Tibial artery (tissue), 4 donors: ENCODE measurements around the gene DDI2.

Experiments used
- DNase-seq, 2 donors: peaks; one replicate each; pipeline ENCODE4 v3.0.0-alpha.2; 2019
- H3K27ac ChIP-seq, 2 donors: fragments of 200-600 bp; sonication (generic) in 1 of 2; 1 replicate in 1 of 2; 2 replicates in 1 of 2; pipeline ENCODE4 v1.5.1; 2018 to 2019; ENCODE audit warnings: mild to moderate bottlenecking in 1 of 2
- H3K27me3 ChIP-seq, 2 donors: fragments of 200-600 bp; sonication (generic) in 1 of 2; one replicate each; pipeline versions ENCODE4 v1.5.1 to v1.6.0; 2016 to 2019
- H3K36me3 ChIP-seq, 3 donors: fragments of 200-600 bp; sonication (generic) in 2 of 3; one replicate each; pipeline ENCODE4 v1.5.1; 2016 to 2019; ENCODE audit warnings: mild to moderate bottlenecking in 2 of 3
- H3K4me1 ChIP-seq, 4 donors: fragments of 200-600 bp; sonication (generic) in 2 of 4; 1 replicate in 3 of 4; 2 replicates in 1 of 4; pipeline ENCODE4 v1.5.1; 2016 to 2019
- H3K4me3 ChIP-seq, 2 donors: fragments of 200-600 bp; sonication (generic) in 1 of 2; 1 replicate in 1 of 2; 2 replicates in 1 of 2; pipeline ENCODE4 v1.5.1; 2018 to 2019; ENCODE audit warnings: mild to moderate bottlenecking in 2 of 2
- H3K9me3 ChIP-seq, 3 donors: fragments of 200-600 bp; sonication (generic) in 1 of 3; one replicate each; pipeline ENCODE4 v1.5.1; 2016 to 2019
- CTCF ChIP-seq, 2 experiments: fragments of 200-600 bp in 1 of 2; fragments of 450-650 bp in 1 of 2; IDR thresholded peaks; one replicate each; pipeline ENCODE4 v1.5.1; 2017 to 2019; ENCODE audit warnings: antibody characterized with exemption in 2 of 2, mild to moderate bottlenecking in 1 of 2, moderate library complexity in 1 of 2
- intact Hi-C: fragments of 100-400 bp; cut with DNase I; formaldehyde crosslinking; loops from one replicate; pipeline ENCODE4 v1.15.0; 2023; ENCODE audit warnings: low total_unique reads

The DDI2 gene

GRCh38 chr1:15574741-15575140 lies 42.5 kb upstream of the DDI2 start:
- no peak overlapping the region for H3K4me3 ChIP-seq
- H3K4me1 ChIP-seq, result no peaks in the 10 kb centered on the region
- H3K9me3 ChIP-seq, result no peaks in the 10 kb centered on the region
- TF ChIP-seq CTCF (IDR thresholded peaks at IDR 0.05), result no peak
- H3K36me3 ChIP-seq, result peaks cover 5 to 21% (median 6%) of the 10 kb centered on the region in 3 donors
- DNase-seq, result no peak
- H3K27ac ChIP-seq, result no peak overlapping the region
- no peaks in the 10 kb centered on the region for H3K27me3 ChIP-seq
- intact Hi-C loops, result no loop called here

- H3K27ac ChIP-seq, result no peak overlapping the region
- no peak for TF ChIP-seq CTCF (IDR thresholded peaks at IDR 0.05)
- H3K4me1 ChIP-seq, result no peaks in the 10 kb centered on the region
- no peak overlapping the region for H3K4me3 ChIP-seq
- intact Hi-C loops, result no loop called here
- no peak for DNase-seq
- H3K9me3 ChIP-seq, result no peaks in the 10 kb centered on the region
- no peaks in the 10 kb centered on the region for H3K27me3 ChIP-seq
- peaks cover 0 to 12% (median 6%) of the 10 kb centered on the region in 3 donors for H3K36me3 ChIP-seq
Measured at GRCh38 chr1:15575549-15576150, 41.6 kb upstream of the DDI2 start.

GRCh38 chr1:15577691-15578090 lies 39.6 kb upstream of the DDI2 start:
- Histone ChIP-seq H3K27ac (no peak overlapping the region), H3K4me1 (no peaks in the 10 kb centered on the region), H3K36me3 (peaks cover 0 to 6% (median 4%) of the 10 kb centered on the region in 3 donors), H3K27me3 (peaks cover 0 to 6% of the 10 kb centered on the region in 2 donors), H3K9me3 (no peaks in the 10 kb centered on the region), H3K4me3 (no peak overlapping the region)
- intact Hi-C loops, result no loop called here
- TF ChIP-seq CTCF (IDR thresholded peaks at IDR 0.05), result no peak
- no peak for DNase-seq

GRCh38 chr1:15578921-15579682 lies 38.2 kb upstream of the DDI2 start:
- Histone ChIP-seq H3K4me1 (peaks cover 0 to 1% (median 0%) of the 10 kb centered on the region in 4 donors), H3K27ac (no peak overlapping the region), H3K27me3 (peaks cover 0 to 18% of the 10 kb centered on the region in 2 donors), H3K4me3 (no peak overlapping the region), H3K9me3 (no peaks in the 10 kb centered on the region), H3K36me3 (peaks cover 0 to 6% (median 0%) of the 10 kb centered on the region in 3 donors)
- no peak for TF ChIP-seq CTCF (IDR thresholded peaks at IDR 0.05)
- intact Hi-C loops, result no loop called here
- no peak for DNase-seq

- no peak overlapping the region for H3K27ac ChIP-seq
- H3K9me3 ChIP-seq, result no peaks in the 10 kb centered on the region
- H3K4me3 ChIP-seq, result no peak overlapping the region
- intact Hi-C loops, result no loop called here
- no peak for TF ChIP-seq CTCF (IDR thresholded peaks at IDR 0.05)
- peaks cover 0 to 7% (median 4%) of the 10 kb centered on the region in 4 donors for H3K4me1 ChIP-seq
- peaks cover 0 to 24% of the 10 kb centered on the region in 2 donors for H3K27me3 ChIP-seq
- peaks cover 0 to 5% (median 0%) of the 10 kb centered on the region in 3 donors for H3K36me3 ChIP-seq
- no peak for DNase-seq
Measured at GRCh38 chr1:15579683-15580047, 37.6 kb upstream of the DDI2 start.
